Karpas-422 (cell line): ENCODE data around the gene MICAL2. TPM values are rescaled to one million over a fixed set of nuclear protein-coding genes. Genes with fewer than 3 reads are reported as not detected.

Experiments
- DNase-seq: peaks from one replicate; pipeline ENCODE4 v3.0.0-alpha.2; 2015
- H2AFZ ChIP-seq: fragments of 200-600 bp; sonication (generic); 2 replicates; pipeline ENCODE4 v1.6.1; 2014; ENCODE audit warnings: antibody characterized with exemption, low read length, mixed read lengths
- H3K27ac ChIP-seq: fragments of 200-600 bp; sonication (generic); 2 replicates; pipeline ENCODE4 v1.5.1; 2014; ENCODE audit warnings: mild to moderate bottlenecking, low read length, moderate library complexity
- H3K27me3 ChIP-seq: fragments of 200-600 bp; sonication (generic); 2 replicates; pipeline ENCODE4 v1.6.1; 2014; ENCODE audit warnings: low read length, mixed read lengths
- H3K36me3 ChIP-seq: fragments of 200-600 bp; sonication (generic); 2 replicates; pipeline ENCODE4 v1.6.1; 2014; ENCODE audit warnings: low read length, mixed read lengths; ENCODE audit not compliant: insufficient read depth
- H3K4me1 ChIP-seq: fragments of 200-600 bp; sonication (generic); 2 replicates; pipeline ENCODE4 v1.6.1; 2014; ENCODE audit warnings: mild to moderate bottlenecking, low read length, mixed read lengths
- H3K4me2 ChIP-seq: fragments of 200-600 bp; sonication (generic); 2 replicates; pipeline ENCODE4 v1.6.1; 2014; ENCODE audit warnings: low read length, low read depth, mild to moderate bottlenecking; ENCODE audit not compliant: poor library complexity, severe bottlenecking
- H3K4me3 ChIP-seq: fragments of 200-600 bp; sonication (generic); 2 replicates; pipeline ENCODE4 v1.5.1; 2014; ENCODE audit warnings: mild to moderate bottlenecking, antibody characterized with exemption, low read length, mixed read lengths
- H3K79me2 ChIP-seq: fragments of 200-600 bp; sonication (generic); 2 replicates; pipeline ENCODE4 v1.6.1; 2014; ENCODE audit warnings: mild to moderate bottlenecking, low read length, mixed read lengths
- H3K9ac ChIP-seq: fragments of 200-600 bp; sonication (generic); 2 replicates; pipeline ENCODE4 v1.6.0; 2014; ENCODE audit warnings: low read length
- H3K9me2 ChIP-seq: fragments of 200-600 bp; sonication (generic), shearing (Covaris generic); replicated peaks from 2 replicates; pipeline ENCODE4 v1.6.0; 2014; ENCODE audit warnings: mild to moderate bottlenecking, low read length, moderate library complexity; ENCODE audit not compliant: insufficient read depth
- H3K9me3 ChIP-seq: fragments of 300-700, 200-600 bp; sonication (generic); 2 replicates; pipeline ENCODE4 v1.6.1; 2014; ENCODE audit warnings: low read length, mixed read lengths
- H4K20me1 ChIP-seq: fragments of 200-600 bp; sonication (generic); 2 replicates; pipeline ENCODE4 v1.6.1; 2014; ENCODE audit warnings: mild to moderate bottlenecking, antibody characterized with exemption, low read length, low read depth; ENCODE audit not compliant: insufficient read depth
- total RNA-seq: library from RNA; depleted of rRNA; stranded (reverse); fragments of >200 nt; shearing (Covaris generic); gene quantifications from 2 replicates; pipeline ENCODE4 v1.2.3, GENCODE V29; 2014; ENCODE audit warnings: low replicate concordance

The MICAL2 gene
- total RNA-seq, 1 experiment from 2014 or later: 0.93 TPM

DNA sequence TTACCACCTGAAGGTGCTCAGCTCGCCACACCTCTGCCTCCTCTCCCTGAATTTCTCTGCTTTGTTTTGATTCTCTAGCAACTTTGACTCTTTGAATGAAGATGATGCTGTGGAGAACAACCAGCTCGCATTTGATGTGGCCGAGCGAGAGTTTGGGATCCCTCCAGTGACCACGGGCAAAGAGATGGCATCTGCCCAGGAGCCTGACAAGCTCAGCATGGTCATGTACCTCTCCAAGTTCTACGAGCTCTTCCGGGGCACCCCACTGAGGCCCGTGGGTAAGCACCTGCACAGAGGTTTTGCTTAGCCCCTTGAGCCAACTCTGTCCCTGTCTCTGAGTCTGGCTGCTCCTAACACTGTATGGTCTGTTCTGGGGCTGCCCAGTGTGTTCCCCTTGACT lies 115.7 kb downstream of the MICAL2 start:
- H3K27me3 ChIP-seq: no peaks in the 10 kb centered on the region
- no peaks in the 10 kb centered on the region for H3K9me3 ChIP-seq
- no peak overlapping the region for H2AFZ ChIP-seq
- no peaks in the 10 kb centered on the region for H3K9me2 ChIP-seq
- no peak for DNase-seq
- H4K20me1 ChIP-seq: no peaks in the 10 kb centered on the region
- no peak overlapping the region for H3K4me2 ChIP-seq
- no peak overlapping the region for H3K4me3 ChIP-seq
- no peaks in the 10 kb centered on the region for H3K4me1 ChIP-seq
- H3K9ac ChIP-seq: no peak overlapping the region
- H3K36me3 ChIP-seq: no peaks in the 10 kb centered on the region
- no peak overlapping the region for H3K27ac ChIP-seq
- no peaks in the 10 kb centered on the region for H3K79me2 ChIP-seq

- Histone ChIP-seq H3K4me1 (no peaks in the 10 kb centered on the region), H2AFZ (no peak overlapping the region), H3K9me2 (no peaks in the 10 kb centered on the region), H3K9me3 (no peaks in the 10 kb centered on the region), H3K79me2 (no peaks in the 10 kb centered on the region), H3K36me3 (no peaks in the 10 kb centered on the region), H3K4me3 (no peak overlapping the region), H3K27ac (no peak overlapping the region), H3K27me3 (no peaks in the 10 kb centered on the region), H3K9ac (no peak overlapping the region), H4K20me1 (no peaks in the 10 kb centered on the region), H3K4me2 (no peak overlapping the region)
- no peak for DNase-seq
These were observed 119.2 kb downstream of the MICAL2 start for GRCh38 chr11:12229450-12230229.

DNA sequence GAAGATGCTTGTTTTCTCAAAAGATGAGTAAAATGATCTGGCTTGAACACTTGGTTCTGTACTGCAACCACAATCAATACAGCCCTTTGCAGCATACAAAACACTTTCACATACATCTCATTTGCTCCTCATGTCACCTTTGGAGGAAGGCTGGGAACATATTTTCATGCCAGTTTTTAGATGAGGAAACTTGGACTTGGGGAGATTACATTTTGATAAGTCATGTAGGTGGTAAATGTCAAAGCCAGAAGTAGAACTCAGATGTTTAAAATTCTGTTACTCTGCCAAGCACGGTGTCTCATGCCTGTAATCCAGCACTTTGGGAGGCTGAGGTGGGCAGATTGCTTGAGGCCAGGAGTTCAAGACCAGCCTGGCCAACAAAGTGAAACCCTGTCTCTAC lies 121.8 kb downstream of the MICAL2 start:
- Histone ChIP-seq H2AFZ (no peak overlapping the region), H3K9me3 (no peaks in the 10 kb centered on the region), H3K27ac (no peak overlapping the region), H3K9ac (no peak overlapping the region), H3K4me2 (no peak overlapping the region), H3K4me1 (no peaks in the 10 kb centered on the region), H3K9me2 (no peaks in the 10 kb centered on the region), H3K79me2 (no peaks in the 10 kb centered on the region), H3K4me3 (no peak overlapping the region), H4K20me1 (no peaks in the 10 kb centered on the region), H3K36me3 (no peaks in the 10 kb centered on the region), H3K27me3 (no peaks in the 10 kb centered on the region)
- DNase-seq: no peak

- no peaks in the 10 kb centered on the region for H3K79me2 ChIP-seq
- no peak overlapping the region for H3K4me3 ChIP-seq
- H3K9me3 ChIP-seq: no peaks in the 10 kb centered on the region
- no peak overlapping the region for H3K4me2 ChIP-seq
- no peaks in the 10 kb centered on the region for H3K27me3 ChIP-seq
- no peak overlapping the region for H2AFZ ChIP-seq
- no peak overlapping the region for H3K9ac ChIP-seq
- no peaks in the 10 kb centered on the region for H3K4me1 ChIP-seq
- H3K36me3 ChIP-seq: no peaks in the 10 kb centered on the region
- no peaks in the 10 kb centered on the region for H4K20me1 ChIP-seq
- no peaks in the 10 kb centered on the region for H3K9me2 ChIP-seq
- DNase-seq: no peak
- H3K27ac ChIP-seq: no peak overlapping the region
These were observed 122.6 kb downstream of the MICAL2 start for GRCh38 chr11:12232817-12233601.

DNA sequence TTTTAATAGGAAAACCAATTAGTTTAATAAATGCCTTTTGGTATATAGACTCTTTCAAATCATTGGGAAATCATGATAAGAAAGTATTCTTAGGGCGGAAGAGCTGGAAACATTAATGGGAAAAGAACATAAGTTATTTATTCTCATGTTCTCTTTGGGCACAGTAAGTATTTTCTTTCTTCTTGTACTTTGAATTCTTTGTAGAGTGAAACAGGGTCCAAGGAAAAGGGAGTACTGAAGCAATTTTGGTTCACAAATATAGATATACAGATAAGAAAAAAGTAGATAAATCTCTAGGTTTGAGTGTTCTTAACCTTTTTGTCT lies 123.2 kb downstream of the MICAL2 start:
- Histone ChIP-seq H2AFZ (no peak overlapping the region), H3K27ac (no peak overlapping the region), H3K36me3 (no peaks in the 10 kb centered on the region), H4K20me1 (no peaks in the 10 kb centered on the region), H3K4me1 (no peaks in the 10 kb centered on the region), H3K4me3 (no peak overlapping the region), H3K27me3 (no peaks in the 10 kb centered on the region), H3K79me2 (no peaks in the 10 kb centered on the region), H3K9ac (no peak overlapping the region), H3K9me2 (no peaks in the 10 kb centered on the region), H3K9me3 (no peaks in the 10 kb centered on the region), H3K4me2 (no peak overlapping the region)
- no peak for DNase-seq

DNA sequence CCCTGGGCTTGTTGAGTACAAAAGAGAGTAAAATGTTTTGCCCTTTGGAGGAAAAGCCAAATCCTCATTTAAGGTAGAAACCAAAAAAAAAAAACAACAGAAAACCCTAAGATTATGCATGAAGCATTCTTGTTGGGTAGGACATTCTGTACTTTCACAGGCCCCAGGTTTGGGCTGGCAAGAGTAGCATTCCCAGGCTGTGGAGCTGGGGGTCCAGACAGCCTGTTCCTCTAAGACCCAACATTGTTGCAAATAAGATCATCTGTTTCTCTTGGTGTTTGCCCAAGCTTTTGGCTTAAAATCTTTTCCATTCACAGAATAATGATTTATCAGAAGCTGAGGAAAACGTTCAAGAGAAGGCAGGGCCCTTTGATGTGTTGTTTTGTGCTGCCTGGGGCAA lies 123.8 kb downstream of the MICAL2 start:
- no peaks in the 10 kb centered on the region for H3K9me2 ChIP-seq
- no peak overlapping the region for H3K9ac ChIP-seq
- no peak for DNase-seq
- H3K79me2 ChIP-seq: no peaks in the 10 kb centered on the region
- H3K27me3 ChIP-seq: no peaks in the 10 kb centered on the region
- H3K27ac ChIP-seq: no peak overlapping the region
- H3K4me3 ChIP-seq: no peak overlapping the region
- H3K9me3 ChIP-seq: no peaks in the 10 kb centered on the region
- no peaks in the 10 kb centered on the region for H3K36me3 ChIP-seq
- H3K4me2 ChIP-seq: no peak overlapping the region
- H3K4me1 ChIP-seq: no peaks in the 10 kb centered on the region
- H4K20me1 ChIP-seq: no peaks in the 10 kb centered on the region
- H2AFZ ChIP-seq: no peak overlapping the region

DNA sequence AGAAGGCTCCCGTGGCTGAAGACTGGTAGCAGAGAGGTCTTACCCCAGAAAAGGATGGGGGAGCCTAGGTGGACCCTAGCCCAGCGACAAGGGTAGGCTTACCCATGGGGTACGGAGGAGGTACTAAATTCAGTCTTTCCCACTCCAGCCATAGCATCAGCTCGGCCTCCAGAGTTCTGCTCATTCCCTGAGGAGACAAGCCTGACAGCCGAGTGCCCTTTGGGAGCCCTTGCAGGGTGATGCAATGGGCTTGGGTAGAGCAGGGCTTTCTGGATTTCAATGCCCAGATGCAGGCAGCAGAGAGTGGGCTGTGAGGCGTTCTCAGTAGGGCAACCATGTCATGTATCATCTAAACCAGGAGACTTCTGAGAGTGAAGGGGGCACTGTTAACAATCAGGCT lies 124.7 kb downstream of the MICAL2 start:
- H2AFZ ChIP-seq: no peak overlapping the region
- no peaks in the 10 kb centered on the region for H3K27me3 ChIP-seq
- H3K9me3 ChIP-seq: no peaks in the 10 kb centered on the region
- no peaks in the 10 kb centered on the region for H4K20me1 ChIP-seq
- no peaks in the 10 kb centered on the region for H3K36me3 ChIP-seq
- H3K4me3 ChIP-seq: no peak overlapping the region
- H3K9me2 ChIP-seq: no peaks in the 10 kb centered on the region
- no peak overlapping the region for H3K27ac ChIP-seq
- H3K4me2 ChIP-seq: no peak overlapping the region
- H3K79me2 ChIP-seq: no peaks in the 10 kb centered on the region
- no peak overlapping the region for H3K9ac ChIP-seq
- H3K4me1 ChIP-seq: no peaks in the 10 kb centered on the region
- no peak for DNase-seq

DNA sequence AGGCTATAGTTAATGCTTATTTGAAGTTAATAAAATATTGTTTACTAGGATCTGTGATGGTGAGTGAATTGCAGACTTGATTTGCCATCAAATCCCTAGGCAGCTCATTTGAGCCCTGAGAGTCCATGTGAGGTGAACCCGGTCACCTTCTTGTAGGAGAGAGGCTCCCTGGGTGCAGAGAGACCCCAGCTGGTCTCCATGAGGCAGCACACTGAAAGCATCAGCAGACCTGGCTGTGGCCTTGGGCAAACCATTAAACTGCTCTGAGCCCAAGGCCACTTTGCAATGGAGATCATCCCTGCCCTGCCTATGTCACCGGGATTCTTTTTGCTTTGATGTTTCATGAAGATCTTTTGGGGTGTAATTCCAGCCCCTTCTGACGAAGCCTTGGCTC lies 125.2 kb downstream of the MICAL2 start:
- no peak overlapping the region for H2AFZ ChIP-seq
- H3K4me1 ChIP-seq: no peaks in the 10 kb centered on the region
- no peaks in the 10 kb centered on the region for H3K27me3 ChIP-seq
- no peak overlapping the region for H3K4me3 ChIP-seq
- no peak for DNase-seq
- H3K79me2 ChIP-seq: no peaks in the 10 kb centered on the region
- no peaks in the 10 kb centered on the region for H4K20me1 ChIP-seq
- H3K9me3 ChIP-seq: no peaks in the 10 kb centered on the region
- H3K9me2 ChIP-seq: no peaks in the 10 kb centered on the region
- H3K9ac ChIP-seq: no peak overlapping the region
- no peak overlapping the region for H3K27ac ChIP-seq
- H3K4me2 ChIP-seq: no peak overlapping the region
- H3K36me3 ChIP-seq: no peaks in the 10 kb centered on the region
